K562 (cell line): Measurements from ENCODE around the gene AP2M1. TPM values are rescaled to one million over a fixed set of nuclear protein-coding genes. Genes with fewer than 3 reads are reported as not detected.

Experiments used
- CEBPB ChIP-seq: fragments of 450-650 bp; IDR thresholded peaks from 2 replicates; pipeline ENCODE4 v1.6.1; 2016; ENCODE audit warnings: missing genetic modification characterization, missing compliant biosample characterization
- KAT7 ChIP-seq: sonication (generic); formaldehyde crosslinking; IDR thresholded peaks from 2 replicates; pipeline ENCODE4 v1.8.0; 2022; ENCODE audit warnings: missing genetic modification reagents, mild to moderate bottlenecking, borderline replicate concordance
- KAT8 ChIP-seq: fragments of 450-650 bp; IDR thresholded peaks from 2 replicates; pipeline ENCODE4 v1.6.1; 2016; ENCODE audit warnings: low read depth, mild to moderate bottlenecking
- NR3C1 ChIP-seq: sonication (generic); formaldehyde crosslinking; IDR thresholded peaks from 2 replicates; pipeline ENCODE4 v1.8.1; 2022; ENCODE audit warnings: missing genetic modification reagents
- PCBP2 ChIP-seq: fragments of 200-400 bp; formaldehyde crosslinking; IDR thresholded peaks from 2 replicates; pipeline ENCODE4 v1.6.1; 2018; ENCODE audit warnings: low read length, low read depth, mild to moderate bottlenecking, moderate library complexity; ENCODE audit not compliant: poor library complexity, severe bottlenecking
- RNF2 ChIP-seq: sonication (generic); IDR thresholded peaks from 2 replicates; pipeline ENCODE4 v1.6.1; 2016
- SIN3A ChIP-seq, 2 experiments: fragments of 150-350 bp in 1 of 2; IDR thresholded peaks; 2 replicates each; pipeline ENCODE4 v1.6.1; 2011 to 2016; ENCODE audit warnings: borderline replicate concordance in 2 of 2, low read depth in 2 of 2, low read length in 2 of 2, mild to moderate bottlenecking in 2 of 2, moderate library complexity in 2 of 2; ENCODE audit not compliant: control insufficient read depth in 1 of 2
- SRSF7 ChIP-seq: fragments of 200-400 bp; formaldehyde crosslinking; optimal IDR thresholded peaks from 2 replicates; pipeline ENCODE3; 2017; ENCODE audit warnings: mild to moderate bottlenecking, low read depth, low read length
- TAF7 ChIP-seq: fragments of 450-650 bp; IDR thresholded peaks from 2 replicates; pipeline ENCODE4 v1.6.1; 2016; ENCODE audit warnings: missing genetic modification characterization, missing compliant biosample characterization
- TEAD2 ChIP-seq: fragments of 450-650 bp; IDR thresholded peaks from 2 replicates; pipeline ENCODE4 v1.6.1; 2016; ENCODE audit warnings: missing genetic modification characterization, control low read depth, missing compliant biosample characterization
- TSC22D4 ChIP-seq: fragments of 450-650 bp; IDR thresholded peaks from 2 replicates; pipeline ENCODE4 v1.6.1; 2016; ENCODE audit warnings: missing genetic modification characterization, missing biosample characterization, control low read depth
- ZNF12 ChIP-seq: sonication (generic); formaldehyde crosslinking; IDR thresholded peaks from 2 replicates; pipeline ENCODE4 v1.4.0; 2020; ENCODE audit warnings: mild to moderate bottlenecking, missing genetic modification reagents
- ZNF263 ChIP-seq: sonication (generic); formaldehyde crosslinking; IDR thresholded peaks from 2 replicates; pipeline ENCODE4 v1.8.0; 2022; ENCODE audit warnings: mild to moderate bottlenecking, missing genetic modification reagents, borderline replicate concordance
- ZNF445 ChIP-seq: fragments of 250-450 bp; sonication (Bioruptor Pico); IDR thresholded peaks from 2 replicates; pipeline ENCODE4 v1.4.0; 2020; ENCODE audit warnings: low read depth, mild to moderate bottlenecking, moderate library complexity
- ZNF830 ChIP-seq: fragments of 250-450 bp; sonication (Bioruptor Pico); IDR thresholded peaks from 2 replicates; pipeline ENCODE4 v1.5.0; 2021; ENCODE audit warnings: mild to moderate bottlenecking
- polyA plus RNA-seq, 8 experiments: library from polyadenylated mRNA; depleted of rRNA in 4 of 8; stranded (reverse) in 5 of 8; unstranded in 3 of 8; fragments of >200 nt; fragmentation: Nextera tagmentation in 2 of 8; fragmentation: Illumina TruSeq in 1 of 8; extraction: Ambion mirVana in 2 of 8; extraction: Trizol in 1 of 8; gene quantifications; 2 replicates each; pipeline versions ENCODE4 v1.2.1 to v1.2.3, GENCODE V29; 2011 to 2014; ENCODE audit warnings: inconsistent platforms in 1 of 8, missing spikeins in 1 of 8
- total RNA-seq, 7 experiments: library from RNA; depleted of rRNA in 6 of 7; stranded (reverse); fragments of >200 nt in 6 of 7; fragmentation: Illumina TruSeq in 2 of 7; extraction: Trizol in 2 of 7; gene quantifications; 2 replicates each; pipeline versions ENCODE4 v1.2.1 to v1.2.3, GENCODE V29; 2011 to 2021; ENCODE audit warnings: low replicate concordance in 1 of 7
- TF ChIP-seq, protein P1 (sequence below): fragments of 250-450 bp; sonication (Bioruptor Pico); IDR thresholded peaks from 2 replicates; pipeline ENCODE4 v1.4.0; 2020; ENCODE audit warnings: mild to moderate bottlenecking, moderate library complexity, borderline replicate concordance
- TF ChIP-seq, protein P2 (sequence below): fragments of 450-650 bp; IDR thresholded peaks from one replicate; pipeline ENCODE4 v1.6.1; 2018; ENCODE audit warnings: mild to moderate bottlenecking, moderate library complexity; ENCODE audit not compliant: partially characterized antibody
- TF ChIP-seq, protein P3 (sequence below): sonication (generic); formaldehyde crosslinking; IDR thresholded peaks from 2 replicates; pipeline ENCODE4 v1.5.0; 2020; ENCODE audit warnings: missing genetic modification reagents
- TF ChIP-seq, protein P4 (sequence below): fragments of 150-350 bp; IDR thresholded peaks from 2 replicates; pipeline ENCODE4 v1.6.1; 2014; ENCODE audit warnings: low read depth, mild to moderate bottlenecking, low read length, borderline replicate concordance

Gene AP2M1
- total and polyA plus RNA-seq, 9 of the 15 experiments (the other 6 are each of a cell fraction or from before 2014, with no cell fraction given), result 118 to 505 (median 296) TPM

DNA sequence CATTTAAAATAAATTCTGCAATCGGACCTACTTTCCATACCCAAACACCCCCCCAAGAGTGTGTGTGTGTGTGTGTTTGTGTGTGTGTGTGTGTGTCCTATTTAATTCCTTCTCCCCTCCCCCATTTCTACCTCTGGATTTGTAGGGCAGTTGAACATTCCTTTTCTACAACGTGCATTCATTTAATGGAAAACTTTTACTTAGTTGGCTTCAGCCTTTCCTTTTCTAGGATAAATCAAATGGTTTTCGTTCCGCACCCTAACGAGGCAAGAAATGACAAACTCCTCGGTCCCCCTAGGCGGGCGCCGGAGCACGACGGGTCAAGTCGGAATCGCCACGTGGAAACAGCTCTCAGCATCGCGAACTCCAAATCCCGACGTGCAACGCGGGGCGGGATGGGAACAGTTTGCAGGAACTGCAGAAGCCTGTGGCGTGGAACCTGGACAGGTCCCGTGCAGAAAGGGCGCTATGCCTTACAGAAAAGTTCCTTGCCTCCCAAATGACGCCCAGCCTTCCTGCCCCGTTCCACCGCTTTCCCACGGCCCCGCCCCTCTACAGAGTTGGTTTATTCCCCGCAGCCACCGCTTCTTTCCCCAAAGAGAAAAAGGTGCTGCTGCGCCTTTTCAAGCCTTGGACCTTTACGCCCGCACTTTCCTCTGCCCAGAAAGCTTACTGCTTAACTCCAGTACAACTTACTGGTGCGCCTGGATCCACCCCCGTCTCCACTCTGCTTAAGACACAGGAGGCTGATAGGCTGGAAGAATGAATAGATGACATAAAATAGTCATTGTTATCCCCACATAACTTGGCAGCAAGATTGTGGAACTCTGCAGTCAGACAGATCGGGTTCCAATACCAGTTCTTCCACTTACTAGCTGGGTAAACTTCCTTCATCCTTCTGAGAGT, 40.6 kb upstream of the AP2M1 start (continued):
- TF ChIP-seq SIN3A (IDR thresholded peaks at IDR 0.05; ENCODE audit: borderline replicate concordance in 2 of 2, control insufficient read depth in 1 of 2, low read depth in 2 of 2, low read length in 2 of 2) (peak; percentile 42 to 80; a peak in 2 of 4 replicates), KAT7 (CRISPR knock-in tag) (peak; percentile 66; the same call in 1 of the 2 replicates), TSC22D4 (no peak), TAF7 (no peak), ZNF263 (CRISPR knock-in tag) (no peak), SRSF7 (no peak), TEAD2 (tag) (no peak), RNF2 (peak; percentile 76), PCBP2 (no peak), CEBPB (no peak), ZNF445 (no peak), NR3C1 (CRISPR knock-in tag) (no peak), ZNF830 (no peak), ZNF12 (CRISPR knock-in tag) (no peak), KAT8 (no peak)
- TF ChIP-seq, protein P1, sequence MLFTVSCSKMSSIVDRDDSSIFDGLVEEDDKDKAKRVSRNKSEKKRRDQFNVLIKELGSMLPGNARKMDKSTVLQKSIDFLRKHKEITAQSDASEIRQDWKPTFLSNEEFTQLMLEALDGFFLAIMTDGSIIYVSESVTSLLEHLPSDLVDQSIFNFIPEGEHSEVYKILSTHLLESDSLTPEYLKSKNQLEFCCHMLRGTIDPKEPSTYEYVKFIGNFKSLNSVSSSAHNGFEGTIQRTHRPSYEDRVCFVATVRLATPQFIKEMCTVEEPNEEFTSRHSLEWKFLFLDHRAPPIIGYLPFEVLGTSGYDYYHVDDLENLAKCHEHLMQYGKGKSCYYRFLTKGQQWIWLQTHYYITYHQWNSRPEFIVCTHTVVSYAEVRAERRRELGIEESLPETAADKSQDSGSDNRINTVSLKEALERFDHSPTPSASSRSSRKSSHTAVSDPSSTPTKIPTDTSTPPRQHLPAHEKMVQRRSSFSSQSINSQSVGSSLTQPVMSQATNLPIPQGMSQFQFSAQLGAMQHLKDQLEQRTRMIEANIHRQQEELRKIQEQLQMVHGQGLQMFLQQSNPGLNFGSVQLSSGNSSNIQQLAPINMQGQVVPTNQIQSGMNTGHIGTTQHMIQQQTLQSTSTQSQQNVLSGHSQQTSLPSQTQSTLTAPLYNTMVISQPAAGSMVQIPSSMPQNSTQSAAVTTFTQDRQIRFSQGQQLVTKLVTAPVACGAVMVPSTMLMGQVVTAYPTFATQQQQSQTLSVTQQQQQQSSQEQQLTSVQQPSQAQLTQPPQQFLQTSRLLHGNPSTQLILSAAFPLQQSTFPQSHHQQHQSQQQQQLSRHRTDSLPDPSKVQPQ (CRISPR knock-in tag), result no peak
- TF ChIP-seq, protein P2, sequence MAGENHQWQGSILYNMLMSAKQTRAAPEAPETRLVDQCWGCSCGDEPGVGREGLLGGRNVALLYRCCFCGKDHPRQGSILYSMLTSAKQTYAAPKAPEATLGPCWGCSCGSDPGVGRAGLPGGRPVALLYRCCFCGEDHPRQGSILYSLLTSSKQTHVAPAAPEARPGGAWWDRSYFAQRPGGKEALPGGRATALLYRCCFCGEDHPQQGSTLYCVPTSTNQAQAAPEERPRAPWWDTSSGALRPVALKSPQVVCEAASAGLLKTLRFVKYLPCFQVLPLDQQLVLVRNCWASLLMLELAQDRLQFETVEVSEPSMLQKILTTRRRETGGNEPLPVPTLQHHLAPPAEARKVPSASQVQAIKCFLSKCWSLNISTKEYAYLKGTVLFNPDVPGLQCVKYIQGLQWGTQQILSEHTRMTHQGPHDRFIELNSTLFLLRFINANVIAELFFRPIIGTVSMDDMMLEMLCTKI, result no peak
- TF ChIP-seq, protein P3, sequence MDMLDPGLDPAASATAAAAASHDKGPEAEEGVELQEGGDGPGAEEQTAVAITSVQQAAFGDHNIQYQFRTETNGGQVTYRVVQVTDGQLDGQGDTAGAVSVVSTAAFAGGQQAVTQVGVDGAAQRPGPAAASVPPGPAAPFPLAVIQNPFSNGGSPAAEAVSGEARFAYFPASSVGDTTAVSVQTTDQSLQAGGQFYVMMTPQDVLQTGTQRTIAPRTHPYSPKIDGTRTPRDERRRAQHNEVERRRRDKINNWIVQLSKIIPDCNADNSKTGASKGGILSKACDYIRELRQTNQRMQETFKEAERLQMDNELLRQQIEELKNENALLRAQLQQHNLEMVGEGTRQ (CRISPR knock-in tag), result peak; percentile 66
- TF ChIP-seq, protein P4, sequence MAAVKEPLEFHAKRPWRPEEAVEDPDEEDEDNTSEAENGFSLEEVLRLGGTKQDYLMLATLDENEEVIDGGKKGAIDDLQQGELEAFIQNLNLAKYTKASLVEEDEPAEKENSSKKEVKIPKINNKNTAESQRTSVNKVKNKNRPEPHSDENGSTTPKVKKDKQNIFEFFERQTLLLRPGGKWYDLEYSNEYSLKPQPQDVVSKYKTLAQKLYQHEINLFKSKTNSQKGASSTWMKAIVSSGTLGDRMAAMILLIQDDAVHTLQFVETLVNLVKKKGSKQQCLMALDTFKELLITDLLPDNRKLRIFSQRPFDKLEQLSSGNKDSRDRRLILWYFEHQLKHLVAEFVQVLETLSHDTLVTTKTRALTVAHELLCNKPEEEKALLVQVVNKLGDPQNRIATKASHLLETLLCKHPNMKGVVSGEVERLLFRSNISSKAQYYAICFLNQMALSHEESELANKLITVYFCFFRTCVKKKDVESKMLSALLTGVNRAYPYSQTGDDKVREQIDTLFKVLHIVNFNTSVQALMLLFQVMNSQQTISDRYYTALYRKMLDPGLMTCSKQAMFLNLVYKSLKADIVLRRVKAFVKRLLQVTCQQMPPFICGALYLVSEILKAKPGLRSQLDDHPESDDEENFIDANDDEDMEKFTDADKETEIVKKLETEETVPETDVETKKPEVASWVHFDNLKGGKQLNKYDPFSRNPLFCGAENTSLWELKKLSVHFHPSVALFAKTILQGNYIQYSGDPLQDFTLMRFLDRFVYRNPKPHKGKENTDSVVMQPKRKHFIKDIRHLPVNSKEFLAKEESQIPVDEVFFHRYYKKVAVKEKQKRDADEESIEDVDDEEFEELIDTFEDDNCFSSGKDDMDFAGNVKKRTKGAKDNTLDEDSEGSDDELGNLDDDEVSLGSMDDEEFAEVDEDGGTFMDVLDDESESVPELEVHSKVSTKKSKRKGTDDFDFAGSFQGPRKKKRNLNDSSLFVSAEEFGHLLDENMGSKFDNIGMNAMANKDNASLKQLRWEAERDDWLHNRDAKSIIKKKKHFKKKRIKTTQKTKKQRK, result no peak
